HCT116 (cell line): ENCODE measurements around the gene NDUFA8. TPM values are rescaled to one million over a fixed set of nuclear protein-coding genes. Genes with fewer than 3 reads are reported as not detected.
"Not testable (repeated sequence)": the region's sequence is repeated elsewhere in the genome, so short reads cannot be mapped to it uniquely, and the experiment has no call there.

Experiments used
- ATAC-seq: fragments of 200-7000 bp; cut with Tn5 transposase; 2 replicates; pipeline ENCODE4 v1.9.1; 2020; ENCODE audit warnings: mild to moderate bottlenecking, moderate library complexity
- BruUV-seq: library from RNA; stranded (reverse); fragments of 400-500 nt; replicated peaks from 2 replicates; lab custom pipeline; 2021; lab: Mats Ljungman, UMichigan
- CTCF ChIA-PET: fragments of 300-600 bp; sonication (Branson Sonifier 250); formaldehyde crosslinking; loops from one replicate; lab custom pipeline; 2021; ENCODE audit warnings: antibody characterized with exemption; lab: Charles Lee
- POLR2A ChIA-PET: fragments of 300-600, 350-600 bp; sonication (Branson Sonifier 250); formaldehyde crosslinking; loops from one replicate; lab custom pipeline; 2021; ENCODE audit warnings: antibody characterized with exemption; lab: Charles Lee
- RAD21 ChIA-PET, 2 experiments: fragments of 300-600 bp; sonication (Branson Sonifier 250); formaldehyde crosslinking; loops; one replicate each; lab custom pipeline; 2023; ENCODE audit warnings: low total read pairs in 2 of 2; ENCODE audit not compliant: uncharacterized antibody in 2 of 2, unreplicated experiment in 2 of 2, low non-redundant PET in 1 of 2; lab: Charles Lee
- DNase-seq: peaks from one replicate; pipeline ENCODE4 v3.0.0-alpha.2; 2010; ENCODE audit warnings: low read depth, low spot score
- H2AFZ ChIP-seq: fragments of 200-600 bp; shearing (Covaris generic), sonication (generic); 2 replicates; pipeline ENCODE4 v1.6.1; 2017; ENCODE audit warnings: low read depth, mixed run types, mixed read lengths, antibody characterized with exemption, low read length; ENCODE audit not compliant: poor library complexity, severe bottlenecking
- H3K27ac ChIP-seq: 2 replicates; pipeline ENCODE4 v1.5.1; 2012; ENCODE audit warnings: low read depth, low read length
- H3K27me3 ChIP-seq: fragments of 200-600 bp; sonication (generic); 2 replicates; pipeline ENCODE4 v1.6.1; 2016; ENCODE audit warnings: mixed run types, low read length, mixed read lengths; ENCODE audit not compliant: insufficient read depth
- H3K36me3 ChIP-seq, 2 experiments: fragments of 200-500 bp in 1 of 2; fragments of 200-600 bp in 1 of 2; sonication (Bioruptor generic) in 1 of 2; sonication (generic) in 1 of 2; 2 replicates each; pipeline versions ENCODE4 v1.5.1 to v1.6.1; 2014 to 2016; ENCODE audit warnings: low read length in 2 of 2, inconsistent platforms in 1 of 2, mixed read lengths in 1 of 2, mixed run types in 1 of 2; ENCODE audit not compliant: insufficient read depth in 2 of 2, control insufficient read depth in 1 of 2
- H3K4me1 ChIP-seq, 2 experiments: fragments of 200-600 bp in 1 of 2; sonication (generic) in 1 of 2; 2 replicates each; pipeline versions ENCODE4 v1.5.1 to v1.6.1; 2012 to 2017; ENCODE audit warnings: low read length in 2 of 2, inconsistent platforms in 1 of 2, mild to moderate bottlenecking in 1 of 2, mixed read lengths in 1 of 2, mixed run types in 1 of 2, moderate library complexity in 1 of 2; ENCODE audit not compliant: insufficient read depth in 2 of 2, control insufficient read depth in 1 of 2
- H3K4me2 ChIP-seq: fragments of 200-600 bp; sonication (generic); 2 replicates; pipeline ENCODE4 v1.6.1; 2017; ENCODE audit warnings: mixed run types, low read length, mixed read lengths
- H3K4me3 ChIP-seq, 2 experiments: fragments of 200-600 bp in 1 of 2; sonication (generic) in 1 of 2; replicated peaks in 1 of 2; 2 replicates each; pipeline ENCODE4 v1.5.1; 2011 to 2016; ENCODE audit warnings: low read length in 2 of 2, control low read depth in 1 of 2, low read depth in 1 of 2, mild to moderate bottlenecking in 1 of 2, mixed read lengths in 1 of 2, mixed run types in 1 of 2
- H3K79me2 ChIP-seq: fragments of 200-600 bp; sonication (generic); 2 replicates; pipeline ENCODE4 v1.6.1; 2017; ENCODE audit warnings: mild to moderate bottlenecking, mixed run types, low read length, moderate library complexity, mixed read lengths; ENCODE audit not compliant: insufficient read depth
- H3K9ac ChIP-seq: fragments of 200-600 bp; sonication (generic); 2 replicates; pipeline ENCODE4 v1.6.1; 2016; ENCODE audit warnings: low read length, mixed read lengths
- H3K9me2 ChIP-seq: fragments of 200-600 bp; sonication (generic), shearing (Covaris generic); 2 replicates; pipeline ENCODE4 v1.6.1; 2017; ENCODE audit warnings: mixed run types, mild to moderate bottlenecking, moderate library complexity; ENCODE audit not compliant: insufficient read depth
- H3K9me3 ChIP-seq, 2 experiments: fragments of 200-500 bp in 1 of 2; fragments of 200-600 bp in 1 of 2; sonication (Bioruptor generic) in 1 of 2; sonication (generic) in 1 of 2; 2 replicates each; pipeline ENCODE4 v1.6.1; 2014 to 2017; ENCODE audit warnings: low read length in 2 of 2, mixed read lengths in 2 of 2, inconsistent platforms in 1 of 2, low read depth in 1 of 2, mild to moderate bottlenecking in 1 of 2, mixed run types in 1 of 2, moderate library complexity in 1 of 2; ENCODE audit not compliant: control insufficient read depth in 1 of 2, insufficient read depth in 1 of 2
- H4K20me1 ChIP-seq: fragments of 200-600 bp; sonication (generic), shearing (Covaris generic); 2 replicates; pipeline ENCODE4 v1.6.1; 2017; ENCODE audit warnings: mixed run types, mild to moderate bottlenecking, moderate library complexity; ENCODE audit not compliant: insufficient read depth
- CBX3 ChIP-seq: IDR thresholded peaks from 2 replicates; pipeline ENCODE4 v1.6.1; 2012; ENCODE audit warnings: low read depth
- CEBPB ChIP-seq: IDR thresholded peaks from 2 replicates; pipeline ENCODE4 v1.6.1; 2012; ENCODE audit warnings: low read depth
- JUND ChIP-seq: IDR thresholded peaks from 2 replicates; pipeline ENCODE4 v1.6.1; 2012
- POLR2A ChIP-seq: IDR thresholded peaks from 2 replicates; pipeline ENCODE4 v1.7.0; 2011; ENCODE audit warnings: borderline replicate concordance; ENCODE audit not compliant: insufficient read depth, insufficient read length; ENCODE audit errors: extremely low read depth
- REST ChIP-seq: IDR thresholded peaks from 2 replicates; pipeline ENCODE4 v1.6.1; 2012; ENCODE audit warnings: low read depth
- SIN3A ChIP-seq: IDR thresholded peaks from 2 replicates; pipeline ENCODE4 v1.6.1; 2012; ENCODE audit warnings: low read depth
- SP1 ChIP-seq: IDR thresholded peaks from 2 replicates; pipeline ENCODE4 v1.6.1; 2012; ENCODE audit warnings: low read depth
- SRF ChIP-seq: IDR thresholded peaks from 2 replicates; pipeline ENCODE4 v1.6.1; 2012; ENCODE audit warnings: low read depth
- ZBTB33 ChIP-seq: IDR thresholded peaks from 2 replicates; pipeline ENCODE4 v1.6.1; 2011; ENCODE audit warnings: mild to moderate bottlenecking, low read length, moderate library complexity; ENCODE audit not compliant: insufficient replicate concordance; ENCODE audit errors: extremely low read depth
- ZFX ChIP-seq: fragments of 450-650 bp; IDR thresholded peaks from 2 replicates; pipeline ENCODE4 v1.6.1; 2017
- intact Hi-C: fragments of 100-400 bp; cut with micrococcal nuclease; formaldehyde crosslinking; loops from 2 replicates; pipeline ENCODE4 v1.10.0; 2022
- total RNA-seq: library from RNA; stranded (reverse); gene quantifications from one replicate; pipeline ENCODE4 v1.2.1, GENCODE V29; 2021; ENCODE audit not compliant: unreplicated experiment

Gene NDUFA8
- total RNA-seq, 1 experiment from 2014 or later: 84.5 TPM

GRCh38 chr9:122119166-122119521 lies 40.4 kb downstream of the NDUFA8 start (continued):
- no peak for TF ChIP-seq REST
- no peak for TF ChIP-seq CEBPB

- POLR2A ChIA-PET: no interaction called here
- no peak for ATAC-seq
- no peaks in the 10 kb centered on the region for H3K36me3 ChIP-seq
- H3K4me3 ChIP-seq: no peak overlapping the region
- TF ChIP-seq SIN3A (no peak), ZBTB33 (no peak), CBX3 (no peak), JUND (no peak), ZFX (no peak), POLR2A (no peak), SRF (no peak), SP1 (no peak)
- H3K9me3 ChIP-seq: no peaks in the 10 kb centered on the region
- no TSS peak for BruUV-seq
- DNase-seq: no peak
- H3K27me3 ChIP-seq: peaks cover 4% of the 10 kb centered on the region
- no peaks in the 10 kb centered on the region for H3K79me2 ChIP-seq
- H3K4me1 ChIP-seq: peaks cover 0 to 4% of the 10 kb centered on the region in 2 experiments; a peak in 1 of 4 replicates
- H2AFZ ChIP-seq: no peak overlapping the region
- RAD21 ChIA-PET: no interaction called here
- no peak overlapping the region for H3K27ac ChIP-seq
- no peak overlapping the region for H3K9ac ChIP-seq
- H4K20me1 ChIP-seq: no peaks in the 10 kb centered on the region
- no peaks in the 10 kb centered on the region for H3K9me2 ChIP-seq
- intact Hi-C loops: no loop called here
- no peak overlapping the region for H3K4me2 ChIP-seq
- CTCF ChIA-PET: interaction anchor here (1.0 kb wide), 1 partner anchor 19 kb away, joined by 5 read pairs; no protein-coding TSS in a partner anchor
Observed at GRCh38 chr9:122118343-122119165, 41.0 kb downstream of the NDUFA8 start.

- H2AFZ ChIP-seq, ATAC-seq, POLR2A ChIA-PET, H3K27ac ChIP-seq, DNase-seq, H3K27me3 ChIP-seq, H3K4me3 ChIP-seq, H3K9me2 ChIP-seq, H4K20me1 ChIP-seq, H3K4me1 ChIP-seq, intact Hi-C loops, H3K36me3 ChIP-seq, H3K4me2 ChIP-seq, BruUV-seq, H3K9ac ChIP-seq, H3K9me3 ChIP-seq, H3K79me2 ChIP-seq: not testable (repeated sequence)
- ChIA-PET CTCF (interaction anchor here (2.4 kb wide), 1 partner anchor 18 kb away, joined by 14 read pairs; no protein-coding TSS in a partner anchor), RAD21 (interaction anchor here in 1 of 2 experiments (0.7 kb wide), 1 partner anchor 18 kb away, joined by 6 read pairs; no protein-coding TSS in a partner anchor)
Observed at GRCh38 chr9:122117241-122117640, 42.3 kb downstream of the NDUFA8 start.
